HG03469 (cell line): ENCODE results near the gene DUOX2.
"Not testable (repeated sequence)": the region's sequence is repeated elsewhere in the genome, so short reads cannot be mapped to it uniquely, and the experiment has no call there.

Experiments used
- ATAC-seq: cut with Tn5 transposase; IDR thresholded peaks from one replicate; pipeline ENCODE4 v1.9.1; 2021; ENCODE audit warnings: mild to moderate bottlenecking, moderate library complexity, moderate number of reproducible peaks; ENCODE audit not compliant: unreplicated experiment

DUOX2 gene

DNA sequence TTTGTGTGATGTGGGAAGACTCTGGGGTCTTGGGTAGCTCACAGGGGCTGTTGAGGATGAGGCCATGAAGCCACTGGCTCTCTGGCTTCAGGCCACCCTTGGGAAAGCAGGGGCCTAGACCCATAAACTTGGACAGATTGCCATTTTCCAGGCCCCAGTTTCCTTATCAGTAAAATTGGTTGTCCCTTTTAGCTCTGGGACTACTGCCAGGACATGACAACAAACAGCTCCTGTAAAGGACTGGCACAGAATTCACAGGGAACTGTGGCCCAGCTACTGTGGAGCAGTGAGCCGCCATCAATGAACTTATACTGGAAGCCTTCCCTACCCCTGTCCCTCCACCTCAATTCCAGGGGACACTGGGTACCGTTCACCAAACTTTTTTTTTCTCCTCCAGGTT, 36.6 kb downstream of the DUOX2 start:
- ATAC-seq, result not testable (repeated sequence)

DNA sequence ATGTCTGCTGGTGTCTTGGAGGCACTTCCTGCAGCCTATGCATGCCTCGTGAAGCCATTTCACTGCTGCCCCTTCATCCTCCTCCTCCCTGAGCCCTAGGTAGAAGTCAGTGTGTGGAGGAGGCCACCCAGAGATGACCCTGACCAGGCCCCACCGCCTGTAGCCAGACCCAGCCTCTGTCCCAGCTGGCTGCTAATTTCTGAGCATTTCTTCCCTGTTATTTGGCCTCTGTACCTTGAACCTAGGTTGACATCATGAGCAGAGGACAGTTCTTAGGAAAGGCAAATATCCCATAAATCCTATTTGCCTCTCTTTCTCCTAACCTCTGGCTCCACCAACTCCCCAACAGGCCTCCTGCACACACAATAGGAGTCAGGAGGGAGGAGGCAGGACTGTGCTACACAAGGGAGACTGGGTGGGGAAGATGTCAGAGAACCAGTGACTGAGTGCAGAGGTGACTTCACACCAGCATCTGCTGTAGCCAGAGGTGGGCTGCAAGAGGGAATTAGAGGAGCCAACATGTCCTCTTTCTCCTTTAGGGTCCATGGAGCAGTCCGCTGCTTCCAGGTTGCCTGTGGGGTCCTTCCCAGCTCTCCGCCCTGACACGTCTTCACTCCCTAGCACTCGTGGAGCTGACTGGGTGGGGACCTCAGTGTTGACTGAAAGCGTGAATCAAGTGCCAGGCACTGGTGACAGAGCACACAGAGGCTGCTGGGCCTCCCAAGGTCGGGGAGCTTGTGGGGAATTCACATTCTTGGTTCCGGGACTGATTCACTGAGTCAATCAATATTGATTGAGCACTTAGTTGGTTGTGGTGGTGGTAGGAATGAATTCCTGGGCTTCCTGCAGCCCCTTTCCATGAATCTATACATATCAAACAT, 38.3 kb downstream of the DUOX2 start:
- not testable (repeated sequence) for ATAC-seq

DNA sequence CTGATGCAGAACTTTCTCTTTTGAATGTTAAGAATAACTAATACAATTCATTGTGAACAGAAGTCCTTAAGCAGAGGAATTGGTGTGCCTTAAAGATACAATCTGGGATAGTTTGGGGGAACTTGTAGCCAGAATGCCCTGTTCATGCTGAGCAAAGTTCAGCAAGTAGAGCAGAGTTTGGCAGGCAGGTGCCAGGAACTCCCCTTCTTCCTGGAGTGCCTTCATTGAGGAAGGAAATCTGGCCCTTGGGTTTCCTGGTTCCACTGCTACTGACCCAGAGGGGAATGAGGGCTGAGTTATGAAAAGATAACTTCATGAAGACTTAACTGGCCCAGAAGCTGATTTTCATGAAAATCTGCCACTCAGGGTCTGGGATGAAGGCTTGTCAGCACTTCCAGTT, 40.4 kb downstream of the DUOX2 start:
- ATAC-seq, result not testable (repeated sequence)

DNA sequence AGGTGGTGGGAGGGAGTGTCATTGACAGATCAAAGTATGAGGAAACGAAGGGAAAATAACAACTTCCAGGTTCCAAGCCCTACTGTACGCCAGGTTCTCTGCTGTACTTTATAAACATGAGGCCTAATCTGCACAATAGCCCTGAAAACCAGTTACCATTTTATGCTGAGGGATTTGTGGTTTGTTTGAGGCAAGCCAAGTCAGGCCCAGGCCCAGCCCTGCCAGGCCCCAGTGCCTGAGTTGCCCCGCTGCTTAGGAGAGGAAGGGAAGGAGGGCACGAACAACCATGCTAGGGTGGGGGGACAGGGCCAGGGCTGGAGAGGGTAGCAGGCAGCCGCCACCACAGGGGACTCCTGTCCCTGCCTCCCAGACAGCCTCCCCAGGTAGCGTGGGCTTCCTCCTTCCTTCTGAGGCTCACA, 44.0 kb downstream of the DUOX2 start:
- ATAC-seq, result not testable (repeated sequence)

DNA sequence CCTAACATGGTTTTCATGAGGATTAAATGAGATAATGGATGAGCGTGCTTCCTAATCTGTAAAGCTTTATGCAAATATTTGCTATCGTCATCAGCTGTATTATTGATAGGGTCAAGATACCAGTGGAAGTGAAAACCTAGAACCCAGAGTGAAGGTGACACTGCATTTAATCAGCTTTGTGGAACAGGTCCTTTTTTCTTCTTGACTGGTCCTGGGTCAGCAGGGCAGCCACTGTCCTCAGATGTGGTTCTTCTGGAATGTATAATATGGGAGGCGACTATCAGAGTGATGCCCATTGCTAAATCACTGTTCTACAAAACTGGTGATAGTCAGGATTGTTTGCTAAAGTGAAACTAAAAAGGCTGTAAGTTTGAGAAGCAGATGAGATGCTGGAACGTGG, 49.6 kb downstream of the DUOX2 start:
- no peak for ATAC-seq

DNA sequence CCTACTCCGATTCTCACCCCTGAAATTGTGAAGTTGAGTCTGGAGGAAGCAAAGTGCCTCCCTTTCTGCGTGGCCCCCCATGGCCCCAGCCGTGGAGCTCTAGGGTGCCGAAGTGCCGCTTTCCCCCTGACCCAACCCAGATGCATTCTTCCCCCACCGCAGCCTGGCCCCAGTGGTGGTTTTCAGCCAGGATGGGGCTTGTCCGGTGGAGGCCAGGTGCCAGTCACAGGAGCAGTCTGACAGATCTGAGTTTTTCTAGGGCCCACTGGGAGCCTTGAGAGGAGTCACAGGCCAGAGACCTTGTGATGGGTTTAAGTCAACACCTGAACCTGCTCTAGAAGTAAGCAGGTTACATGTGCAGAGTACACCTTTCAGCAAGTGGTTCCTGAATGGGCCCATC, 51.7 kb downstream of the DUOX2 start:
- ATAC-seq, result not testable (repeated sequence)

DNA sequence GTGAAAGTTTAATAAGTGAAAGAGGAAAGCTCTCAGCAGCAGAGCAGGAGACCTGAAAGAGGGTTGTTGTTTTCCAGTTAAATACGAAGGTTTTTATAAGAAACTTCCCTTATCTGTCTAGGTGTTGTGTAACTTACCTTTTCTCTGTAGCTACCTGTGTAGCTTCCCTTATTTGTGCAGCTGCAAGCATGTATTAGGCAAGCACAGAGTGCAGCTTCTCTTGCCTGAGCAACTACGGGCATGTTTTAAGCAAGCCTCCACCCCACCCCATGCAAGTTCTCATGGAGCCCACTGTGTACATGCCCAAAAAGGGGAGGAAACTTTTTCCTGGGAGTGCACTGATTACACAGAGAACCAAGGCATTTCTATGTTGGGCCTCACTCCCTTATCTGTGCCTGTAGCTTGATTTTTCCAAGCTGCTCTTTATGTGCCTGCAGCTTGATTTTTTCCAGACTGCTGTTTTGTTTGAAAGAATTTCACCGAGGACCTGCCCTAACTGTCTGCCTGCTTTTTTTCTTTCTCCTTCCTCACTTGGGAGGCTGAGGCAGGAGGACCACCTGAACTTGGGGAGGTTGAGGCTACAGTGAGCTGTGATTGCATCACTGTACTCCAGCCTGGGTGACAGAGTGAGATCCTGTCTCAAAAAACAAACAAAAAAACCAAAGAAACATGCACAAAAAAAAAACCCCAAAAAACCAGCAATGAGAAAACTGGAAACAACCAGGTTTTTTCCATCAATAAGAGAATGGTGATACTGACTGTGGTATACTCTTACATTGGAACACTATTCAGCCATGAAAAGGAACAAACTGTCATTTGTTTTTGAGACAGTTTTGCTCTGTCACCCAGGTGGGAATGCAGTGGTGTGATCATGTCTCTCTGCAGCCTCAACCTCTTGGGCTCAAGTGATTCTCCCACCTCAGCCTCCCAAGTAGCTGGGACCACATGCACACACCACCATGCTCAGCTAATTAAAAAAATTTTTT, 55.0 kb downstream of the DUOX2 start:
- not testable (repeated sequence) for ATAC-seq

DNA sequence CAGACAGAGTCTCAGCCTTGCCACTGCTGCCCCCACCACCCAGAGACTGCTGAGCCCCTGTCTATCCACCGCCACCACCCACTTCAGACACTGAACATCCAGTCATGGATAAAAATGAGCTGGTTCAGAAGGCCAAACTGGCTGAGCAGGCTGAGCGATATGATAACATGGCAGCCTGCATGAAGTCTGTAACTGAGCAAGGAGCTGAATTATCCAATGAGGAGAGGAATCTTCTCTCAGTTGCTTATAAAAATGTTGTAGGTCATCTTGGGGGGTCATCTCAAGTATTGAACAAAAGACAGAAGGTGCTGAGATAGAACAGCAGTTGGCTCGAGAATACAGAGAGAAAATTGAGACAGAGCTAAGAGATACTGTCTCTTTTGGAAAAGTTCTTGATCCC, 61.3 kb downstream of the DUOX2 start:
- ATAC-seq, result not testable (repeated sequence)

DNA sequence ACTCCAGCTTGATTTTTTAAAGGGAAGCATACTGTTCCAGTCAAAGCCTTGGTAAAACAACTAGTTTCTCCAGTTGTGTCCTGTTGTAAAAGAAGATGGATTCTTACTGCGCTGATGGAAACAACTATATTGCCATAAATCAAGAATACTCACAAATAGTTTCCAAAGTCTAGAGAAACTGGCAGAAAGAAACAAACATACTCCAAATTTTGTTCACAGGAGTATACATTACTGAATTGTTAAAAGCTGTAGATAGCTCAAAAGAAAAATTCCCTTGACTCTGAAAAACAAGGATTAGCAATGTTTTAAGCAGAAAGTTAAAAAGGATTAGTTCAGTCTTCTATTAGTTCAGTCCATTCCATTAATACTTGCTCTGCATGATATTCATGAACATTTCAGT, 63.4 kb downstream of the DUOX2 start:
- no peak for ATAC-seq

DNA sequence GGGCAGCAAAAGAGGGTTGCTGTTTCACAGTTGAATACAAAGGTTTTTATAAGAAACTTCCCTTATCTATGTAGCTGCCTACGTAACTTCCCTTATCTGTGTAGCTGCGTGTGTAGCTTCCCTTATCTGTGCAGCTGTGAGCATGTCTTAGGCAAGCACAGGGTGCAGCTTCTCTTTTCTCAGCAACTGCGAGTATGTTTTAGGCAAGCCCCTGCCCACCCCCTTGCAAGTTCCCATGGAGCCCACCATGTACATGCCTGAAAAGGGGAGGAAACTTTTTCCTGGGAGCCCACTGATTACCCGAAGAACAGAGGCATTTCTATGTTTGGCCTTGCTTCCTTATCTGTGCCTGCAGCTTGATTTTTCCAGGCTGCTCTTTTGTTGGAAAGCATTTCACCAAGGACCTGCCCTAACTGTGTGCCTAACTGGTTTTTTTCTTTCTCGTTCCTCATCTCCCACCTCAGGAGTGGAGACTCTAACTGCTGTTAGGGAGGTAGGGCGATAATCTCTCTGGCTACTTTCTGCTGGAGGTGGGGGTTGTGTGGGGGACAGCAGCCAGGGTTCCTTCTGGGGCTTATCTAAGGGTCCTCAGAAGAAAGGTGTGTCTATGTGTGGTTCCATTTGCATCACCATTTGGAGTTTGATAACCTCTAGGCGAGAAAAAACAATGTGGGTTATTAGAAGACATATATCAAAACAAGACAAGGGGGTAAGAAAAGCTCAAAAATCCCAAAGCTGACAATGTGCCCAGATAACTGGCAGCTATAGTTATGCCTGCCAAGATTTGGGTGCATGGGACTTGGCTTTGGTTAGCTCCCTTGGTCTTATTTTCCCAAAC, 65.0 kb downstream of the DUOX2 start:
- ATAC-seq, result no peak

DNA sequence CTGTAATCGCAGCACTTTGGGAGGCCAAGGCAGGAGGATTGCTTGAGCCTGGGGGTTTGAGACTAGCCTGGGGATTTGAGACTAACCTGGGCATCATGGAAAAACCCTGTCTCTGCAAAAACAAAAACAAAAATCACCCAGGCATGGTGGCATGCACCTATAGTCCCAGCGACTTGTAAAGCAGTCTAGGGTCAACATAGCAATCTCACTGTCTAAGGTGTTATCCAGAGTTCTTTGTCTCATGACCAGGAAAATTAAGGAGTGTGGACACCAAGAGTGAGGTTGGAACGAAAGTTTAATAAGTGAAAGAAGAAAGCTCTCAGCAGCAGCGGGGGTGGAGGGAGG, 65.6 kb downstream of the DUOX2 start:
- not testable (repeated sequence) for ATAC-seq

DNA sequence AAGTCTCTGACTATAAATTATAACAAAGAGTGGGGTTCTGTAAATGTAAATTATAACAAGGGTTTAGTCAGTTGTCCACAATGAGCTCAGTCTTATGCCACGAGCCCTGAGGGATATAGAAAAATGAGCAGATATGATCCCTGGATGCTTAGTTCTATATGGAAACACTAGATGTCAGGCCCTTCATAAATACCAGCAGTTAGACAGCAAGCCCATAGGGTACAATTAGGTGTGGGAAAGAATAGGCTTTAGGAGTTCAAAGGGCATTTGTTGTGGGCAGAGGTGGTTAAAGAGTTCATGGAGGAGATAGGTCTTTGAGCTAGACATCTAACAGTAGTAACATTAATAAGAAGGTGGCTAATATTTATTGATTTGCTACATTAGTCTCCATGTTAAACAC, 69.7 kb downstream of the DUOX2 start:
- not testable (repeated sequence) for ATAC-seq

DNA sequence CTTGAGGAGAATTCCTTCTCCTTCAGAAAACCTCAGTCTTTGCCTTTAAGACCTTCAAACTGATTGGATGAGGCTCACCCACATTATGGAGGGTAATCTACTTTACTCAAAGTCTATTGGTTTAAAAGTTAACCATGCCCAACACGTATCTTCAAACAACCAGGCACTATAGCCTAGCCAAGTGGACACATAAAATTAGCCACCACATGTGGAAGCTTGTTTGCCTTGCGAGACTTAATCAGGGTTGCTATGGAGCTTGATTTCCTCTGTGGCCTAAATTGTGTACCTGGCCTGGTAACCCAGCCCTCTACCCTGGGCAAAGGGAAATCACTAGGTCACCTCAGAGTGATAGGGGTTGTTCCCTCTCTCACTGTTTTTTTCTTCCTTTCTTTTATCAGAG, 71.1 kb downstream of the DUOX2 start:
- not testable (repeated sequence) for ATAC-seq
